Measurements from ENCODE around the gene SEMA4A.
A peak's percentile ranks its signal among the peaks of the same experiment; 100 is the strongest.

The SEMA4A gene

DNA sequence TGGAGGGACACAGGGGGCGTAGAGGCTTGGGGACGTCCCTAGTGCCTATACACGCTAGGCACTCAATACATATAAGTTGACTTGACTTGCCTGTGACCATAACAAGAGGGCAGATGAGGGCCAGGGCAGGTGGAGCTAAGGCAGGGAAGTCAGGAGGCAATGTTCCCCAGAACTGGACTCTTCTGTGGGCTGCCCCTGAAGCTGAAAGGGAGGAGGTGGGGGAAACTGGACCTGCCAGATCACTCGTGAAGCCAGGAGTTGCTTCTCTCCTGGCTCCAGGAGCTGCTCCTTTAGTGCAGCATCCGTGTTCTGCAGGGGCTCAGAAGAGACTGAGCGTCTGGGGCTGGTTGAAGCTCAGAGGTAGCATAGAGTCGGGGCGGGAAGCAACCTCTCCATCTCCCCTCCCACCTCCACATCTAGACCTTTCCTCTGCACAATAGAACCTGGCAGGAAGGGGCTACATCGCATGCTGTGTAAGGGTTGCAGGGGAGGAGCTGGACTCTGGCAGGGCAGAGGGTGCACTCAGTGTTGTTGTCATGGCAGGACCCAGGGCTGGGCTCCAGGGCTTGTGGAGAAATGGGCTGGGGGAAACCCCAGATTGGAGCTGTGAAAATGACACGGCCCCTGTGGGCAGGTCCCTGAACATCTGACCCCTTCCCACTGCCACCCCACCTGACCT is 2.9 kb upstream of the SEMA4A start:
- H3K4me3 ChIP-seq (ENCODE audit: low read length) = no peak overlapping the region
- TF ChIP-seq, protein P1, sequence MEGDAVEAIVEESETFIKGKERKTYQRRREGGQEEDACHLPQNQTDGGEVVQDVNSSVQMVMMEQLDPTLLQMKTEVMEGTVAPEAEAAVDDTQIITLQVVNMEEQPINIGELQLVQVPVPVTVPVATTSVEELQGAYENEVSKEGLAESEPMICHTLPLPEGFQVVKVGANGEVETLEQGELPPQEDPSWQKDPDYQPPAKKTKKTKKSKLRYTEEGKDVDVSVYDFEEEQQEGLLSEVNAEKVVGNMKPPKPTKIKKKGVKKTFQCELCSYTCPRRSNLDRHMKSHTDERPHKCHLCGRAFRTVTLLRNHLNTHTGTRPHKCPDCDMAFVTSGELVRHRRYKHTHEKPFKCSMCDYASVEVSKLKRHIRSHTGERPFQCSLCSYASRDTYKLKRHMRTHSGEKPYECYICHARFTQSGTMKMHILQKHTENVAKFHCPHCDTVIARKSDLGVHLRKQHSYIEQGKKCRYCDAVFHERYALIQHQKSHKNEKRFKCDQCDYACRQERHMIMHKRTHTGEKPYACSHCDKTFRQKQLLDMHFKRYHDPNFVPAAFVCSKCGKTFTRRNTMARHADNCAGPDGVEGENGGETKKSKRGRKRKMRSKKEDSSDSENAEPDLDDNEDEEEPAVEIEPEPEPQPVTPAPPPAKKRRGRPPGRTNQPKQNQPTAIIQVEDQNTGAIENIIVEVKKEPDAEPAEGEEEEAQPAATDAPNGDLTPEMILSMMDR (conservative IDR thresholded peaks at IDR 0.05; ENCODE audit: low read depth, low read length) = no peak
- DNase-seq (ENCODE audit: low read depth) = no peak

GRCh38 chr1:156151093-156151688 is 2.2 kb upstream of the SEMA4A start:
- TF ChIP-seq, protein P1 (conservative IDR thresholded peaks at IDR 0.05; ENCODE audit: low read depth, low read length) = no peak
- DNase-seq (ENCODE audit: low read depth) = peak; percentile 85

GRCh38 chr1:156152628-156153027 is 757 bp upstream of the SEMA4A start:
- DNase-seq (ENCODE audit: low read depth) = no peak
- H3K4me3 ChIP-seq (ENCODE audit: low read length) = no peak overlapping the region
- TF ChIP-seq, protein P1 (conservative IDR thresholded peaks at IDR 0.05; ENCODE audit: low read depth, low read length) = no peak

More at GRCh38 chr1:156151093-156151688, 2.2 kb upstream of the SEMA4A start:
- H3K4me3 ChIP-seq (ENCODE audit: low read length) = no peak overlapping the region

GRCh38 chr1:156154317-156154749 is 948 bp downstream of the SEMA4A start:
- no peak overlapping the region for H3K4me3 ChIP-seq (ENCODE audit: low read length)
- DNase-seq (ENCODE audit: low read depth) = no peak
- TF ChIP-seq, protein P1 (conservative IDR thresholded peaks at IDR 0.05; ENCODE audit: low read depth, low read length) = no peak

- no peak for DNase-seq (ENCODE audit: low read depth)
- TF ChIP-seq, protein P1 (conservative IDR thresholded peaks at IDR 0.05; ENCODE audit: low read depth, low read length) = no peak
- H3K4me3 ChIP-seq (ENCODE audit: low read length) = no peak overlapping the region
Measured at GRCh38 chr1:156155756-156156510, 2.5 kb downstream of the SEMA4A start.

- no peak for DNase-seq (ENCODE audit: low read depth)
- TF ChIP-seq, protein P1 (conservative IDR thresholded peaks at IDR 0.05; ENCODE audit: low read depth, low read length) = no peak
- no peak overlapping the region for H3K4me3 ChIP-seq (ENCODE audit: low read length)
Measured at GRCh38 chr1:156157506-156157905, 4.1 kb downstream of the SEMA4A start.

Measured in retinal pigment epithelial cell (primary cell).